HCT116 (cell line): ENCODE measurements around the gene CD200R1L. TPM values are rescaled to one million over a fixed set of nuclear protein-coding genes. Genes with fewer than 3 reads are reported as not detected.

ENCODE experiments used
- ATAC-seq: fragments of 200-7000 bp; cut with Tn5 transposase; 2 replicates; pipeline ENCODE4 v1.9.1; 2020; ENCODE audit warnings: mild to moderate bottlenecking, moderate library complexity
- BruUV-seq: library from RNA; stranded (reverse); fragments of 400-500 nt; replicated peaks from 2 replicates; lab custom pipeline; 2021; lab: Mats Ljungman, UMichigan
- CTCF ChIA-PET: fragments of 300-600 bp; sonication (Branson Sonifier 250); formaldehyde crosslinking; loops from one replicate; lab custom pipeline; 2021; ENCODE audit warnings: antibody characterized with exemption; lab: Charles Lee
- POLR2A ChIA-PET: fragments of 300-600, 350-600 bp; sonication (Branson Sonifier 250); formaldehyde crosslinking; loops from one replicate; lab custom pipeline; 2021; ENCODE audit warnings: antibody characterized with exemption; lab: Charles Lee
- RAD21 ChIA-PET, 2 experiments: fragments of 300-600 bp; sonication (Branson Sonifier 250); formaldehyde crosslinking; loops; one replicate each; lab custom pipeline; 2023; ENCODE audit warnings: low total read pairs in 2 of 2; ENCODE audit not compliant: uncharacterized antibody in 2 of 2, unreplicated experiment in 2 of 2, low non-redundant PET in 1 of 2; lab: Charles Lee
- DNase-seq: peaks from one replicate; pipeline ENCODE4 v3.0.0-alpha.2; 2010; ENCODE audit warnings: low read depth, low spot score
- H2AFZ ChIP-seq: fragments of 200-600 bp; shearing (Covaris generic), sonication (generic); 2 replicates; pipeline ENCODE4 v1.6.1; 2017; ENCODE audit warnings: low read depth, mixed run types, mixed read lengths, antibody characterized with exemption, low read length; ENCODE audit not compliant: poor library complexity, severe bottlenecking
- H3K27ac ChIP-seq: 2 replicates; pipeline ENCODE4 v1.5.1; 2012; ENCODE audit warnings: low read depth, low read length
- H3K27me3 ChIP-seq: fragments of 200-600 bp; sonication (generic); 2 replicates; pipeline ENCODE4 v1.6.1; 2016; ENCODE audit warnings: mixed run types, low read length, mixed read lengths; ENCODE audit not compliant: insufficient read depth
- H3K36me3 ChIP-seq, 2 experiments: fragments of 200-500 bp in 1 of 2; fragments of 200-600 bp in 1 of 2; sonication (Bioruptor generic) in 1 of 2; sonication (generic) in 1 of 2; 2 replicates each; pipeline versions ENCODE4 v1.5.1 to v1.6.1; 2014 to 2016; ENCODE audit warnings: low read length in 2 of 2, inconsistent platforms in 1 of 2, mixed read lengths in 1 of 2, mixed run types in 1 of 2; ENCODE audit not compliant: insufficient read depth in 2 of 2, control insufficient read depth in 1 of 2
- H3K4me1 ChIP-seq, 2 experiments: fragments of 200-600 bp in 1 of 2; sonication (generic) in 1 of 2; 2 replicates each; pipeline versions ENCODE4 v1.5.1 to v1.6.1; 2012 to 2017; ENCODE audit warnings: low read length in 2 of 2, inconsistent platforms in 1 of 2, mild to moderate bottlenecking in 1 of 2, mixed read lengths in 1 of 2, mixed run types in 1 of 2, moderate library complexity in 1 of 2; ENCODE audit not compliant: insufficient read depth in 2 of 2, control insufficient read depth in 1 of 2
- H3K4me2 ChIP-seq: fragments of 200-600 bp; sonication (generic); 2 replicates; pipeline ENCODE4 v1.6.1; 2017; ENCODE audit warnings: mixed run types, low read length, mixed read lengths
- H3K4me3 ChIP-seq, 2 experiments: fragments of 200-600 bp in 1 of 2; sonication (generic) in 1 of 2; replicated peaks in 1 of 2; 2 replicates each; pipeline ENCODE4 v1.5.1; 2011 to 2016; ENCODE audit warnings: low read length in 2 of 2, control low read depth in 1 of 2, low read depth in 1 of 2, mild to moderate bottlenecking in 1 of 2, mixed read lengths in 1 of 2, mixed run types in 1 of 2
- H3K79me2 ChIP-seq: fragments of 200-600 bp; sonication (generic); 2 replicates; pipeline ENCODE4 v1.6.1; 2017; ENCODE audit warnings: mild to moderate bottlenecking, mixed run types, low read length, moderate library complexity, mixed read lengths; ENCODE audit not compliant: insufficient read depth
- H3K9ac ChIP-seq: fragments of 200-600 bp; sonication (generic); 2 replicates; pipeline ENCODE4 v1.6.1; 2016; ENCODE audit warnings: low read length, mixed read lengths
- H3K9me2 ChIP-seq: fragments of 200-600 bp; sonication (generic), shearing (Covaris generic); 2 replicates; pipeline ENCODE4 v1.6.1; 2017; ENCODE audit warnings: mixed run types, mild to moderate bottlenecking, moderate library complexity; ENCODE audit not compliant: insufficient read depth
- H3K9me3 ChIP-seq, 2 experiments: fragments of 200-500 bp in 1 of 2; fragments of 200-600 bp in 1 of 2; sonication (Bioruptor generic) in 1 of 2; sonication (generic) in 1 of 2; 2 replicates each; pipeline ENCODE4 v1.6.1; 2014 to 2017; ENCODE audit warnings: low read length in 2 of 2, mixed read lengths in 2 of 2, inconsistent platforms in 1 of 2, low read depth in 1 of 2, mild to moderate bottlenecking in 1 of 2, mixed run types in 1 of 2, moderate library complexity in 1 of 2; ENCODE audit not compliant: control insufficient read depth in 1 of 2, insufficient read depth in 1 of 2
- H4K20me1 ChIP-seq: fragments of 200-600 bp; sonication (generic), shearing (Covaris generic); 2 replicates; pipeline ENCODE4 v1.6.1; 2017; ENCODE audit warnings: mixed run types, mild to moderate bottlenecking, moderate library complexity; ENCODE audit not compliant: insufficient read depth
- CTCF ChIP-seq, 3 experiments: fragments of 200-600 bp in 1 of 3; sonication (generic) in 1 of 3; IDR thresholded peaks in 2 of 3; conservative IDR thresholded peaks in 1 of 3; 2 replicates each; pipeline ENCODE4 v1.5.1; 2012 to 2017; ENCODE audit warnings: low read depth in 2 of 3, low read length in 2 of 3, antibody characterized with exemption in 1 of 3, borderline replicate concordance in 1 of 3, control low read depth in 1 of 3, mild to moderate bottlenecking in 1 of 3, mixed read lengths in 1 of 3, mixed run types in 1 of 3, moderate library complexity in 1 of 3; ENCODE audit not compliant: insufficient read depth in 1 of 3
- EZH2 ChIP-seq: fragments of 200-600 bp; sonication (generic); IDR thresholded peaks from 2 replicates; pipeline ENCODE4 v1.6.1; 2017; ENCODE audit warnings: antibody characterized with exemption, mixed run types
- POLR2A ChIP-seq: IDR thresholded peaks from 2 replicates; pipeline ENCODE4 v1.7.0; 2011; ENCODE audit warnings: borderline replicate concordance; ENCODE audit not compliant: insufficient read depth, insufficient read length; ENCODE audit errors: extremely low read depth
- POLR2AphosphoS5 ChIP-seq: IDR thresholded peaks from 2 replicates; pipeline ENCODE4 v1.6.1; 2011; ENCODE audit warnings: mild to moderate bottlenecking, low read depth, low read length, moderate library complexity
- RAD21 ChIP-seq: IDR thresholded peaks from 2 replicates; pipeline ENCODE4 v1.6.1; 2012; ENCODE audit warnings: low read depth, mild to moderate bottlenecking
- SP1 ChIP-seq: IDR thresholded peaks from 2 replicates; pipeline ENCODE4 v1.6.1; 2012; ENCODE audit warnings: low read depth
- SRF ChIP-seq: IDR thresholded peaks from 2 replicates; pipeline ENCODE4 v1.6.1; 2012; ENCODE audit warnings: low read depth
- TCF7L2 ChIP-seq: IDR thresholded peaks from 2 replicates; pipeline ENCODE4 v1.7.0; 2011; ENCODE audit warnings: borderline replicate concordance, inconsistent platforms; ENCODE audit not compliant: insufficient read depth, insufficient read length; ENCODE audit errors: extremely low read depth
- YY1 ChIP-seq: IDR thresholded peaks from 2 replicates; pipeline ENCODE4 v1.6.1; 2011; ENCODE audit warnings: low read length, low read depth, moderate library complexity, mild to moderate bottlenecking; ENCODE audit not compliant: insufficient replicate concordance; ENCODE audit errors: extremely low read depth
- ZFX ChIP-seq: fragments of 450-650 bp; IDR thresholded peaks from 2 replicates; pipeline ENCODE4 v1.6.1; 2017
- ZNF274 ChIP-seq: fragments of 200-500 bp; sonication (Bioruptor generic); IDR thresholded peaks from 2 replicates; pipeline ENCODE4 v1.6.1; 2014; ENCODE audit warnings: mild to moderate bottlenecking, low read depth, low read length, inconsistent platforms
- intact Hi-C: fragments of 100-400 bp; cut with micrococcal nuclease; formaldehyde crosslinking; loops from 2 replicates; pipeline ENCODE4 v1.10.0; 2022
- total RNA-seq: library from RNA; stranded (reverse); gene quantifications from one replicate; pipeline ENCODE4 v1.2.1, GENCODE V29; 2021; ENCODE audit not compliant: unreplicated experiment
- TF ChIP-seq, protein P1 (sequence below): IDR thresholded peaks from 2 replicates; pipeline ENCODE4 v1.6.1; 2011; ENCODE audit warnings: mild to moderate bottlenecking, low read length, moderate library complexity; ENCODE audit not compliant: insufficient replicate concordance; ENCODE audit errors: extremely low read depth
- TF ChIP-seq, protein P2 (sequence below): IDR thresholded peaks from 2 replicates; pipeline ENCODE4 v1.6.1; 2012
- TF ChIP-seq, protein P3 (sequence below): IDR thresholded peaks from 2 replicates; pipeline ENCODE4 v1.6.1; 2012

Gene CD200R1L
- total RNA-seq, 1 experiment from 2014 or later, result not detected

DNA sequence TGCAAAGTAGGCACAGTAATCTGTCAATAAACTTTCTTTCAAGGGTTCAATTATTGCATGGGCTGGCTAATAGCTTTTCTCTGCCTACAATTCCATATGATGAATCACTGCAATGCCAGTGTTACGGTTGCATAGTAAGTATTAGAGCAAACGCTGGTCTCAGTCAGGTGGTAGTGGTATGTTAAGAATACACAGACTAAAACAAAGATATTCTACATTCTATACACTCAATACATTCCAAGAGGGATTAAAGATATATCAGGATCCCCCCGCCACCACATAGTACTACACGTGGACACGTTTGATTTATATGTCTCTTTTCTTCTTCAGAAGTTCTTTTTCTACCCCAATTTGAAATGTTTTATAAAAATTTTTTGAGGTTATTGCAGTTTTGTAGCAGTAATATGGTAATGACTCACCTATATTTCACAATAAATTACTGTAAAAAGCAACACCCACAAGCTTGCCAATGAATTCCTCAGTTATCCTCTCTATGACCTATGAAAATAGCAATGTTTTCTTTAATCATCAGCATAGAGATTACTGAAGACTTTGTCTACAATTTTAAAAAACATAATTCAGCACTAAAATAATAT lies 68.2 kb downstream of the CD200R1L start:
- Histone ChIP-seq H3K9me3 (no peaks in the 10 kb centered on the region), H3K27ac (no peak overlapping the region), H3K9ac (no peak overlapping the region), H4K20me1 (no peaks in the 10 kb centered on the region), H2AFZ (no peak overlapping the region), H3K9me2 (no peaks in the 10 kb centered on the region), H3K4me2 (no peak overlapping the region), H3K4me3 (no peak overlapping the region), H3K36me3 (no peaks in the 10 kb centered on the region), H3K79me2 (no peaks in the 10 kb centered on the region), H3K27me3 (no peaks in the 10 kb centered on the region), H3K4me1 (peaks cover 0 to 7% of the 10 kb centered on the region in 2 experiments; a peak in 3 of 4 replicates)
- RAD21 ChIA-PET, result no interaction called here
- no TSS peak for BruUV-seq
- intact Hi-C loops, result no loop called here
- CTCF ChIA-PET, result no interaction called here
- no peak for DNase-seq
- POLR2A ChIA-PET, result no interaction called here
- TF ChIP-seq ZNF274 (no peak), CTCF (IDR thresholded peaks at IDR 0.05 in 2 of 3, conservative IDR thresholded peaks at IDR 0.05 in 1 of 3; ENCODE audit: borderline replicate concordance in 1 of 3, insufficient read depth in 1 of 3, low read depth in 2 of 3, low read length in 2 of 3) (no peak)
- ATAC-seq, result no peak

DNA sequence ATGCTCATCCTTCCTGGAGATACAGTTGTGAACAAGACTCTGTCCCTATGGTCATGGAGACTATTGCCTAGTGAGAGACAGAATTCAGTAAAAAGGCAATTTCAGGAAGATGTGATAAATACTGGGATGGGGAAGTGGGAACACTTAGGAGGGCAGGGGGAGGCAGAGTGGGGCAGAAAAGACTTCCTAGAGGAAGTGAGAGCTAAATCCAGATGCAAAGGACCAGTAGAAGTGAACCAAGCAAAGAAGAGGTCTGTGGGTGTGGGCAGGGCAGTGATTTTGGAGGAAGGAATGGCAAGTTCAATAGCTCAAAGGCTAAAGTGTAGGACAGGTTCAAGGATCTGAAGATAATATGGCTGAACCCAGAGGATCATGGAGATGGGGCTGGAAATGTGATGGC lies 68.9 kb downstream of the CD200R1L start:
- no peak for DNase-seq
- CTCF ChIA-PET, result no interaction called here
- Histone ChIP-seq H3K4me1 (peaks cover 0 to 7% of the 10 kb centered on the region in 2 experiments; a peak in 3 of 4 replicates), H4K20me1 (no peaks in the 10 kb centered on the region), H3K27ac (no peak overlapping the region), H3K9me3 (no peaks in the 10 kb centered on the region), H3K36me3 (no peaks in the 10 kb centered on the region), H2AFZ (no peak overlapping the region), H3K27me3 (no peaks in the 10 kb centered on the region), H3K9ac (no peak overlapping the region), H3K4me2 (no peak overlapping the region), H3K9me2 (no peaks in the 10 kb centered on the region), H3K79me2 (no peaks in the 10 kb centered on the region), H3K4me3 (no peak overlapping the region)
- POLR2A ChIA-PET, result no interaction called here
- no TSS peak for BruUV-seq
- RAD21 ChIA-PET, result no interaction called here
- TF ChIP-seq EZH2 (no peak), POLR2A (no peak), SRF (no peak), TCF7L2 (no peak), RAD21 (no peak), YY1 (no peak), SP1 (no peak), ZFX (no peak), POLR2AphosphoS5 (no peak)
- TF ChIP-seq, protein P1, sequence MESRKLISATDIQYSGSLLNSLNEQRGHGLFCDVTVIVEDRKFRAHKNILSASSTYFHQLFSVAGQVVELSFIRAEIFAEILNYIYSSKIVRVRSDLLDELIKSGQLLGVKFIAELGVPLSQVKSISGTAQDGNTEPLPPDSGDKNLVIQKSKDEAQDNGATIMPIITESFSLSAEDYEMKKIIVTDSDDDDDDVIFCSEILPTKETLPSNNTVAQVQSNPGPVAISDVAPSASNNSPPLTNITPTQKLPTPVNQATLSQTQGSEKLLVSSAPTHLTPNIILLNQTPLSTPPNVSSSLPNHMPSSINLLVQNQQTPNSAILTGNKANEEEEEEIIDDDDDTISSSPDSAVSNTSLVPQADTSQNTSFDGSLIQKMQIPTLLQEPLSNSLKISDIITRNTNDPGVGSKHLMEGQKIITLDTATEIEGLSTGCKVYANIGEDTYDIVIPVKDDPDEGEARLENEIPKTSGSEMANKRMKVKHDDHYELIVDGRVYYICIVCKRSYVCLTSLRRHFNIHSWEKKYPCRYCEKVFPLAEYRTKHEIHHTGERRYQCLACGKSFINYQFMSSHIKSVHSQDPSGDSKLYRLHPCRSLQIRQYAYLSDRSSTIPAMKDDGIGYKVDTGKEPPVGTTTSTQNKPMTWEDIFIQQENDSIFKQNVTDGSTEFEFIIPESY, result no peak
- TF ChIP-seq, protein P2, sequence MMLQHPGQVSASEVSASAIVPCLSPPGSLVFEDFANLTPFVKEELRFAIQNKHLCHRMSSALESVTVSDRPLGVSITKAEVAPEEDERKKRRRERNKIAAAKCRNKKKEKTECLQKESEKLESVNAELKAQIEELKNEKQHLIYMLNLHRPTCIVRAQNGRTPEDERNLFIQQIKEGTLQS, result no peak
- TF ChIP-seq, protein P3, sequence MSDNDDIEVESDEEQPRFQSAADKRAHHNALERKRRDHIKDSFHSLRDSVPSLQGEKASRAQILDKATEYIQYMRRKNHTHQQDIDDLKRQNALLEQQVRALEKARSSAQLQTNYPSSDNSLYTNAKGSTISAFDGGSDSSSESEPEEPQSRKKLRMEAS, result no peak
- ATAC-seq, result no peak
- intact Hi-C loops, result no loop called here
